Measurements from ENCODE around the gene SLC45A3.

GRCh38 chr1:205652984-205653383 is 27.3 kb downstream of the SLC45A3 start:
- no peak for TF ChIP-seq CTCF (conservative IDR thresholded peaks at IDR 0.05)
- no peak for TF ChIP-seq ZFX (IDR thresholded peaks at IDR 0.05)

Data from C4-2B (cell line).